ENCODE results near the gene LPP. TPM values are rescaled to one million over a fixed set of nuclear protein-coding genes. Genes with fewer than 3 reads are reported as not detected.

The LPP gene
- total RNA-seq, 2 donors from 2014 or later = 52.7 to 56.7 TPM

DNA sequence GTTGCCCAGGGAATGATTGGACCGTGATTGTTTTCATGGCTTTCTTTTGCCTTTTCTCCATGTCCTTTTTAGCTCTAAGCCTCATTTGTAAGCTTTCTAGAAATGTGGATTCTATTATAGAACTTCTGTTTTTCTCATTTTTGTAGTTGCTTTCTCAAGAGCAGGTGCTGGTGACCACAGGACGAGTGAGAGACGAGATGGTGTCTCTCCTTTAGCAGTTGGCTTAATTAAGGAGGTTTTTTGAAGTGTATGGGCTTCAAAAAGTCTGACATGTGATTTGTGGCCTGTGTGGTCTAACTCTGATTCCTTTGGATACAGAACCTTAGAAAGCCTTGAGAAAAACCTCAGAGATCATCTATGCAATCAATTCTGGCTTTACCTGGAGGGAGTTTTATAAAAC lies 292.8 kb downstream of the LPP start:
- ATAC-seq (peak in 1 of 2 donors; percentile 35), DNase-seq (ENCODE audit: low spot score) (no peak)
- H3K36me3 Mint-ChIP-seq = peaks cover 10% of the 10 kb centered on the region
- H3K4me1 Mint-ChIP-seq (ENCODE audit: low read depth in 2 of 2) = peaks cover 43 to 60% of the 10 kb centered on the region in 2 donors
- H3K9me3 Mint-ChIP-seq = no peaks in the 10 kb centered on the region
- peak overlapping the region; percentile 64 to 93 for H3K27ac Mint-ChIP-seq
- no peaks in the 10 kb centered on the region for H3K27me3 Mint-ChIP-seq
- peak overlapping the region; percentile 82 for H3K4me3 Mint-ChIP-seq

DNA sequence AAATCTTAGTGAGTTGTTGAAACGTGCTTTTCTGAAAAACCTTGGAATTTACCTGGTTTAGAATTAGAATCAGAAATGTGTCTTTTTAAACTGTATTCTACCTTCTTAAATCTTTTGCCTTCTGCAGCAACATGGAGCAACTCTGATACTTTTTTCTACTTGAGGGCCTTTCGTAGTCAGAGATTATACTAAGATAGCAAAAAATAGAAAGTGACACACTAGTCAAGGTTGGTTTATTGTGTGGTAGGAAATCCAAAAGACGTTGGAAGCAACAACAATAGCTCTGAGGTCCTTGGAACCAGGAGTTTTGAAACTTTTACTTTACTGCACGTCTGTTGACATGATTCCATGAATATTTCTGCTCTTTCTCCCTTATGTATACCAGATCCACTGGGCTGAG lies 294.9 kb downstream of the LPP start:
- H3K4me3 Mint-ChIP-seq = no peak overlapping the region
- no peaks in the 10 kb centered on the region for H3K9me3 Mint-ChIP-seq
- peaks cover 6% of the 10 kb centered on the region for H3K36me3 Mint-ChIP-seq
- ATAC-seq (no peak), DNase-seq (ENCODE audit: low spot score) (no peak)
- no peaks in the 10 kb centered on the region for H3K27me3 Mint-ChIP-seq
- peaks cover 40 to 57% of the 10 kb centered on the region in 2 donors for H3K4me1 Mint-ChIP-seq (ENCODE audit: low read depth in 2 of 2)
- peak overlapping the region in 1 of 2 donors; percentile 50 for H3K27ac Mint-ChIP-seq

DNA sequence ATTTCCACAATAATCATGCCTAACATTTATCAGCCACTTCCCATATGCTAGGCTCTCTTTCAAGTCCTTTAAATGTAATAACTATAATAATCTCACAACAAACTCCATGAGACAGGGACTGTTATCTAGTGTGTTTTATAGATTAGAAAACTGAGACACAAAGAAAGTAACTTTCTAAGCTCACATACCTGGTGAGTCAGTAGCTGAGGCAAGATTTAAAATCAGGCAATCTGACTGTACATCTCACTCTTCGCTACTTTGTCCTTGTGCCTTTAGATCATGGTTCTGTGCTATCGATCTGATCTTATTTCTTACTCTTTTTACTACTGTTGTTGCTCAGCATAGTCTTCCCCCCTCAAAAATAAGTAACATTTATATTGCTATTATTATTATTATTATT lies 295.5 kb downstream of the LPP start:
- no peak for DNase-seq (ENCODE audit: low spot score)
- ATAC-seq = no peak
- Mint-ChIP-seq H3K36me3 (peaks cover 8% of the 10 kb centered on the region), H3K27ac (peak overlapping the region in 1 of 2 donors; percentile 50), H3K9me3 (no peaks in the 10 kb centered on the region), H3K27me3 (no peaks in the 10 kb centered on the region), H3K4me1 (ENCODE audit: low read depth in 2 of 2) (peaks cover 45 to 58% of the 10 kb centered on the region in 2 donors), H3K4me3 (no peak overlapping the region)

DNA sequence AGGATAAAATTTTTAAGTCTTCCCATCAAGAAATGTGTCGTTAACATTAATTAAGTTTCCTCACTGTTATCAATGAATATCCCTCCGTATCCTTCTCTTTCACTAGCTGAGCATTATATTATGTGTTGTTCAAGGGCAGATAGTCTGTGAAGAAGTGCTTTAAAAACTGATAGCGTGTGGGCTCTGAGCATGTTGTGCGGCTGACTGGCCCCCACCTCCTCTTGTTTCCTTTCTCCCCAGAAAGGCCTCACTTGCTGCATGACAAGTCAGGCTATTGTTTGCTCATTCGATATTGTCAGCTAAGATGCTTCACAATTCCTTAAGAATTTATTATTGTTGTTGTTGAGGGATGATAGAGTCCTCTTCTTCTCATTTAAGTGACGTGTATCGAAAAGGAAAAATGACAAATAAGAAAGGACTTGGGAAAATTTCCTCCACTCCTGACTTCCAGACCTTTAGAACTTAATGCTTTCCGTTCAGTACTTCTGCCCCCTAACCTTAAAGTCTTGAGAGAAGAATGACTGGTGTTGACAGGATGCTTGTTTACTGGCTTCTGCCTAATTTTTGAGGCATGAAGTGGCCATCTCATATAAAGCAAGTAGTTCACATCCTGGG lies 298.3 kb downstream of the LPP start:
- Mint-ChIP-seq H3K4me3 (no peak overlapping the region), H3K9me3 (no peaks in the 10 kb centered on the region), H3K27me3 (no peaks in the 10 kb centered on the region), H3K36me3 (peaks cover 6% of the 10 kb centered on the region), H3K4me1 (ENCODE audit: low read depth in 2 of 2) (peaks cover 23 to 45% of the 10 kb centered on the region in 2 donors), H3K27ac (peak overlapping the region in 1 of 2 donors; percentile 11)
- DNase-seq (ENCODE audit: low spot score) (no peak), ATAC-seq (no peak)

- Mint-ChIP-seq H3K36me3 (peaks cover 6% of the 10 kb centered on the region), H3K4me1 (ENCODE audit: low read depth in 2 of 2) (peaks cover 23 to 39% of the 10 kb centered on the region in 2 donors), H3K27me3 (no peaks in the 10 kb centered on the region), H3K4me3 (no peak overlapping the region), H3K27ac (peak overlapping the region in 1 of 2 donors; percentile 67), H3K9me3 (no peaks in the 10 kb centered on the region)
- ATAC-seq (no peak), DNase-seq (ENCODE audit: low spot score) (no peak)
These were observed 299.8 kb downstream of the LPP start for GRCh38 chr3:188453431-188454384.

DNA sequence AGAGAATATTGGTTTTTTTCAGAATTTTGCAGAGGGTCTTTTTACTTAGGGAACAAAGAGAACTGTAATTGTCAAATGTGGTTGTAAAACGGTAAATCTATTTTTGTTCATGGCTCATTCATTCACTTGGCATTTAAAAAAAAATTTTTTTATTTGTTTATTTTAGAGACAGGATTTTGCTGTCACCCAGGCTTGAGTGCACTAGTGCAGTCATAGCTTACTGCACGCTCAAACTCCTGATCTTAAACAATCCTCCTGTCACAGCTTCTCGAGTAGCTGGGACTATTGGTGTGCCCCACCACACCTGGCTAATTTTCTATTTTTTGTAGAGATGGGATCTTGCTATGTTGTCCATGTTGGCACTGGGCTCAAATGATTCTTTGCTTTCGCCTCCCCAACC lies 301.8 kb downstream of the LPP start:
- Mint-ChIP-seq H3K27ac (no peak overlapping the region), H3K4me1 (ENCODE audit: low read depth in 2 of 2) (peaks cover 23 to 37% of the 10 kb centered on the region in 2 donors), H3K4me3 (no peak overlapping the region), H3K27me3 (no peaks in the 10 kb centered on the region), H3K9me3 (no peaks in the 10 kb centered on the region), H3K36me3 (peaks cover 6% of the 10 kb centered on the region)
- no peak for DNase-seq (ENCODE audit: low spot score)
- no peak for ATAC-seq

- H3K36me3 Mint-ChIP-seq = peaks cover 6% of the 10 kb centered on the region
- no peaks in the 10 kb centered on the region for H3K9me3 Mint-ChIP-seq
- DNase-seq (ENCODE audit: low spot score) = no peak
- no peak overlapping the region for H3K4me3 Mint-ChIP-seq
- ATAC-seq = no peak
- H3K4me1 Mint-ChIP-seq (ENCODE audit: low read depth in 2 of 2) = peaks cover 8 to 21% of the 10 kb centered on the region in 2 donors
- H3K27me3 Mint-ChIP-seq = no peaks in the 10 kb centered on the region
- no peak overlapping the region for H3K27ac Mint-ChIP-seq
These were observed 304.8 kb downstream of the LPP start for GRCh38 chr3:188458756-188459155.

- DNase-seq (ENCODE audit: low spot score) (no peak), ATAC-seq (no peak)
- H3K27me3 Mint-ChIP-seq = no peaks in the 10 kb centered on the region
- H3K4me1 Mint-ChIP-seq (ENCODE audit: low read depth in 2 of 2) = peaks cover 14 to 15% of the 10 kb centered on the region in 2 donors
- H3K4me3 Mint-ChIP-seq = no peak overlapping the region
- peak overlapping the region in 1 of 2 donors; percentile 8 for H3K27ac Mint-ChIP-seq
- no peaks in the 10 kb centered on the region for H3K36me3 Mint-ChIP-seq
- H3K9me3 Mint-ChIP-seq = peaks cover 6% of the 10 kb centered on the region
These were observed 311.4 kb downstream of the LPP start for GRCh38 chr3:188465311-188465710.

- Mint-ChIP-seq H3K4me1 (ENCODE audit: low read depth in 2 of 2) (peaks cover 21 to 25% of the 10 kb centered on the region in 2 donors), H3K4me3 (no peak overlapping the region), H3K27me3 (no peaks in the 10 kb centered on the region), H3K36me3 (no peaks in the 10 kb centered on the region), H3K27ac (no peak overlapping the region), H3K9me3 (peaks cover 8% of the 10 kb centered on the region)
- DNase-seq (ENCODE audit: low spot score) = no peak
- ATAC-seq = no peak
These were observed 314.2 kb downstream of the LPP start for GRCh38 chr3:188468196-188468595.

GRCh38 chr3:188468662-188469061 lies 314.7 kb downstream of the LPP start:
- ATAC-seq (no peak), DNase-seq (ENCODE audit: low spot score) (no peak)
- Mint-ChIP-seq H3K4me3 (no peak overlapping the region), H3K9me3 (peaks cover 8% of the 10 kb centered on the region), H3K27me3 (no peaks in the 10 kb centered on the region), H3K36me3 (no peaks in the 10 kb centered on the region), H3K27ac (no peak overlapping the region), H3K4me1 (ENCODE audit: low read depth in 2 of 2) (peaks cover 21 to 25% of the 10 kb centered on the region in 2 donors)

GRCh38 chr3:188469228-188469885 lies 315.4 kb downstream of the LPP start:
- no peak for DNase-seq (ENCODE audit: low spot score)
- Mint-ChIP-seq H3K4me1 (ENCODE audit: low read depth in 2 of 2) (peaks cover 21 to 25% of the 10 kb centered on the region in 2 donors), H3K27me3 (no peaks in the 10 kb centered on the region), H3K4me3 (no peak overlapping the region), H3K9me3 (peaks cover 8% of the 10 kb centered on the region), H3K27ac (peak overlapping the region in 1 of 2 donors; percentile 47), H3K36me3 (no peaks in the 10 kb centered on the region)
- ATAC-seq = no peak

GRCh38 chr3:188470508-188471130 lies 316.7 kb downstream of the LPP start:
- ATAC-seq (no peak), DNase-seq (ENCODE audit: low spot score) (no peak)
- H3K4me3 Mint-ChIP-seq = no peak overlapping the region
- H3K27me3 Mint-ChIP-seq = no peaks in the 10 kb centered on the region
- H3K4me1 Mint-ChIP-seq (ENCODE audit: low read depth in 2 of 2) = peaks cover 18 to 23% of the 10 kb centered on the region in 2 donors
- peak overlapping the region in 1 of 2 donors; percentile 47 for H3K27ac Mint-ChIP-seq
- no peaks in the 10 kb centered on the region for H3K36me3 Mint-ChIP-seq
- peaks cover 8% of the 10 kb centered on the region for H3K9me3 Mint-ChIP-seq

- Mint-ChIP-seq H3K27ac (peak overlapping the region in 1 of 2 donors; percentile 47), H3K27me3 (no peaks in the 10 kb centered on the region), H3K4me3 (no peak overlapping the region), H3K36me3 (no peaks in the 10 kb centered on the region), H3K9me3 (peaks cover 8% of the 10 kb centered on the region), H3K4me1 (ENCODE audit: low read depth in 2 of 2) (peaks cover 15 to 25% of the 10 kb centered on the region in 2 donors)
- no peak for DNase-seq (ENCODE audit: low spot score)
- ATAC-seq = no peak
These were observed 317.8 kb downstream of the LPP start for GRCh38 chr3:188471723-188472122.
